Aorta (tissue), 5 donors: ENCODE measurements around the gene MEPCE. TPM values are rescaled to one million over a fixed set of nuclear protein-coding genes. Genes with fewer than 3 reads are reported as not detected.

Source experiments
- ATAC-seq: fragments of 200-7000 bp; cut with Tn5 transposase; one replicate; pipeline ENCODE4 v1.9.1; 2022; ENCODE audit warnings: moderate library complexity; ENCODE audit not compliant: low FRiP score
- DNase-seq, 2 donors: peaks; one replicate each; pipeline ENCODE4 v3.0.0-alpha.2; 2020
- H3K27ac ChIP-seq, 2 donors: one replicate each; pipeline ENCODE4 v1.5.1; 2013; ENCODE audit warnings: low read length in 2 of 2, mild to moderate bottlenecking in 2 of 2, moderate library complexity in 2 of 2, control low read depth in 1 of 2, inconsistent platforms in 1 of 2, low read depth in 1 of 2
- H3K27me3 ChIP-seq, 2 donors: one replicate each; pipeline ENCODE4 v1.6.1; 2013; ENCODE audit warnings: control low read depth in 1 of 2, low read length in 1 of 2, mild to moderate bottlenecking in 1 of 2, moderate library complexity in 1 of 2; ENCODE audit not compliant: insufficient read depth in 2 of 2, control insufficient read depth in 1 of 2
- H3K36me3 ChIP-seq, 2 donors: one replicate each; pipeline ENCODE4 v1.6.1; 2013; ENCODE audit warnings: control low read depth in 1 of 2, low read length in 1 of 2, mild to moderate bottlenecking in 1 of 2; ENCODE audit not compliant: insufficient read depth in 2 of 2, control insufficient read depth in 1 of 2
- H3K4me1 ChIP-seq, 2 donors: one replicate each; pipeline ENCODE4 v1.6.1; 2013; ENCODE audit warnings: low read length in 2 of 2, control low read depth in 1 of 2, mild to moderate bottlenecking in 1 of 2, moderate library complexity in 1 of 2; ENCODE audit not compliant: insufficient read depth in 2 of 2, control insufficient read depth in 1 of 2
- H3K4me3 ChIP-seq, 2 donors: one replicate each; pipeline ENCODE4 v1.5.1; 2013; ENCODE audit warnings: low read length in 2 of 2, control low read depth in 1 of 2, mild to moderate bottlenecking in 1 of 2
- H3K9me3 ChIP-seq: one replicate; pipeline ENCODE4 v1.6.1; 2013; ENCODE audit warnings: mild to moderate bottlenecking, low read length; ENCODE audit not compliant: control insufficient read depth
- WGBS, 2 donors: extraction: QIAGEN DNeasy Blood & Tissue Kit; methylation state at CpG; one replicate each; pipeline ENCODE4 v1.1.7; 2013; 5-methylcytosine and 5-hydroxymethylcytosine counted together
- intact Hi-C, 2 donors: fragments of 100-400 bp; cut with DNase I; formaldehyde crosslinking; loops; one replicate each; pipeline versions ENCODE4 v1.14.2 to v1.15.0; 2022
- polyA plus RNA-seq, 2 donors: library from polyadenylated mRNA; stranded (reverse); fragments of 200-250 nt; gene quantifications; one replicate each; pipeline ENCODE4 v1.2.3, GENCODE V29; 2013
- total RNA-seq, 2 donors: library from RNA; stranded (reverse); fragmentation: NEBNext Ultra II Directional; extraction: Animal tissue kit (Norgen Biotek cat#: 25700); gene quantifications; one replicate each; pipeline ENCODE4 v1.2.1, GENCODE V29; 2021
- donor health status: healthy with polysubstance abuse.
- donor health status: Bipolar disorder and iron deficiency.
- donor health status: DM: no; HTN: no; CAD: no.
- donor health status: DM: no; HTN: no; CAD: no.
- donor health status: DM: yes; HTN: yes; CAD: no.

Gene MEPCE
- total and polyA plus RNA-seq, 4 donors = 13.0 to 31.8 (median 26.7) TPM

- ATAC-seq = no peak
- peak overlapping the region; percentile 48 to 72 for H3K4me3 ChIP-seq
- intact Hi-C loops = no loop called here
Measured at GRCh38 chr7:100430493-100431285, 1.1 kb downstream of the MEPCE start.

GRCh38 chr7:100431286-100431735 is 1.7 kb downstream of the MEPCE start:
- ATAC-seq (no peak), DNase-seq (peak; percentile 57 to 73)
- WGBS, 2 donors = 90% methylated on average over 23 of the region's 23 CpGs
- no peaks in the 10 kb centered on the region for H3K27me3 ChIP-seq
- H3K9me3 ChIP-seq = no peaks in the 10 kb centered on the region
- H3K27ac ChIP-seq = no peak overlapping the region
- H3K4me1 ChIP-seq = no peaks in the 10 kb centered on the region
- H3K36me3 ChIP-seq = no peaks in the 10 kb centered on the region
- intact Hi-C loops = no loop called here
- H3K4me3 ChIP-seq = no peak overlapping the region

More at GRCh38 chr7:100430493-100431285, 1.1 kb downstream of the MEPCE start:
- 28% methylated on average over 31 of the region's 31 CpGs for WGBS, 2 donors
- H3K36me3 ChIP-seq = no peaks in the 10 kb centered on the region
- peak; percentile 55 to 77 for DNase-seq
- H3K4me1 ChIP-seq = no peaks in the 10 kb centered on the region
- H3K9me3 ChIP-seq = no peaks in the 10 kb centered on the region
- peak overlapping the region in 1 of 2 donors; percentile 34 for H3K27ac ChIP-seq
- H3K27me3 ChIP-seq = no peaks in the 10 kb centered on the region

- no peak overlapping the region for H3K4me3 ChIP-seq
- H3K36me3 ChIP-seq = no peaks in the 10 kb centered on the region
- H3K9me3 ChIP-seq = no peaks in the 10 kb centered on the region
- WGBS, 2 donors = 83 to 85% methylated on average over 4 of the region's 4 CpGs
- H3K4me1 ChIP-seq = no peaks in the 10 kb centered on the region
- intact Hi-C loops = no loop called here
- DNase-seq (peak in 1 of 2 donors; percentile 15), ATAC-seq (no peak)
- H3K27ac ChIP-seq = no peak overlapping the region
- no peaks in the 10 kb centered on the region for H3K27me3 ChIP-seq
Measured at GRCh38 chr7:100432053-100432452, 2.4 kb downstream of the MEPCE start.

GRCh38 chr7:100432621-100433275 is 3.1 kb downstream of the MEPCE start:
- Histone ChIP-seq H3K27me3 (no peaks in the 10 kb centered on the region), H3K9me3 (no peaks in the 10 kb centered on the region), H3K36me3 (no peaks in the 10 kb centered on the region), H3K4me1 (no peaks in the 10 kb centered on the region), H3K4me3 (no peak overlapping the region), H3K27ac (no peak overlapping the region)
- DNase-seq (peak; percentile 44 to 54), ATAC-seq (no peak)
- WGBS, 2 donors = 87% methylated on average over 21 of the region's 21 CpGs
- intact Hi-C loops = no loop called here

GRCh38 chr7:100433276-100433591 is 3.6 kb downstream of the MEPCE start:
- H3K4me3 ChIP-seq = no peak overlapping the region
- no peaks in the 10 kb centered on the region for H3K4me1 ChIP-seq
- H3K27ac ChIP-seq = no peak overlapping the region
- H3K27me3 ChIP-seq = no peaks in the 10 kb centered on the region
- no peaks in the 10 kb centered on the region for H3K36me3 ChIP-seq
- DNase-seq = peak; percentile 44 to 59
- ATAC-seq = no peak
- intact Hi-C loops = no loop called here
- no peaks in the 10 kb centered on the region for H3K9me3 ChIP-seq
- WGBS, 2 donors = 69 to 73% methylated on average over 4 of the region's 4 CpGs

- Histone ChIP-seq H3K9me3 (no peaks in the 10 kb centered on the region), H3K4me1 (no peaks in the 10 kb centered on the region), H3K27me3 (no peaks in the 10 kb centered on the region), H3K4me3 (no peak overlapping the region), H3K27ac (no peak overlapping the region), H3K36me3 (no peaks in the 10 kb centered on the region)
- peak; percentile 27 to 57 for DNase-seq
- intact Hi-C loops = no loop called here
- ATAC-seq = no peak
- whole genome bisulfite sequencing, 2 donors = 78 to 80% methylated on average over 10 of the region's 10 CpGs
Measured at GRCh38 chr7:100433592-100434296, 4.1 kb downstream of the MEPCE start.

GRCh38 chr7:100434297-100435144 is 4.9 kb downstream of the MEPCE start:
- Histone ChIP-seq H3K9me3 (no peaks in the 10 kb centered on the region), H3K27ac (no peak overlapping the region), H3K36me3 (no peaks in the 10 kb centered on the region), H3K4me3 (no peak overlapping the region), H3K27me3 (no peaks in the 10 kb centered on the region), H3K4me1 (no peaks in the 10 kb centered on the region)
- WGBS, 2 donors = 84 to 87% methylated on average over 22 of the region's 22 CpGs
- peak; percentile 24 to 55 for DNase-seq
- intact Hi-C loops = no loop called here
- ATAC-seq = no peak
